HEK293T (cell line): ENCODE results near the gene LRBA.

Experiments
- ARNT ChIP-seq: fragments of 450-650 bp; IDR thresholded peaks from 2 replicates; pipeline ENCODE4 v1.6.1; 2017; ENCODE audit warnings: mild to moderate bottlenecking
- FOXK2 ChIP-seq: fragments of 450-650 bp; IDR thresholded peaks from 2 replicates; pipeline ENCODE4 v1.6.1; 2016; ENCODE audit warnings: mild to moderate bottlenecking
- FOXM1 ChIP-seq: fragments of 450-650 bp; IDR thresholded peaks from 2 replicates; pipeline ENCODE4 v1.6.1; 2017; ENCODE audit warnings: mild to moderate bottlenecking, borderline replicate concordance
- PKNOX1 ChIP-seq: fragments of 450-650 bp; IDR thresholded peaks from 2 replicates; pipeline ENCODE4 v1.6.1; 2016
- SUZ12 ChIP-seq: fragments of 450-650 bp; IDR thresholded peaks from 2 replicates; pipeline ENCODE4 v1.6.1; 2016; ENCODE audit warnings: mild to moderate bottlenecking
- TARDBP ChIP-seq: fragments of 450-650 bp; IDR thresholded peaks from 2 replicates; pipeline ENCODE4 v1.6.1; 2016

- TF ChIP-seq FOXM1 (no peak), PKNOX1 (no peak), FOXK2 (no peak), TARDBP (no peak), ARNT (no peak), SUZ12 (no peak)
These were observed 291.2 kb downstream of the LRBA start for GRCh38 chr4:150723727-150724411.
